ENCODE measurements around the gene TCF12. TPM values are rescaled to one million over a fixed set of nuclear protein-coding genes. Genes with fewer than 3 reads are reported as not detected.

TCF12 gene
- total and polyA plus RNA-seq, 2 donors (not counting 3 experiments of a cell fraction or from before 2014, with no cell fraction given), result 72.1 to 133 TPM

DNA sequence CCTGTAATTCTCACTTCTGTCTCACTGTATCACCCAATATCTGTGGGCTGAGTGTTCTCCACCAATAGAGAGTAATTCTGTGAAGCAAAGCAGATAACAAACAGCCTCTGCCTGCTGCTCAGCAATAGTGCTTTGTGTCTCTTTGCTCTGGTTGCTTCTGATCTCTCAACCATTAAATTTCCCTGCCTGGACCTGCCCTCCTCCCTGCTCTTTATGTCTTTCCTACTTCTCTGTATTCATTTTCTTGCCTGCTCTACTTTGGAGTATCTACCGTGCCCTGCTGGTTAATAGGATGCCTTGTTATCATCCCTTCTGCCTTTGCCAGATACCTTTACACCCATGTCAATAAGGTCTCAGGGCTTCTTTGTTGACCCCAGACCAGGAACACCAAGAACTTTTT is 355.0 kb downstream of the TCF12 start:
- Histone ChIP-seq H3K9me1 (replicated peaks; ENCODE audit: control insufficient read depth, extremely low read depth, insufficient read depth, low read length) (peaks cover 3% of the 10 kb centered on the region), H3K9ac (replicated peaks; ENCODE audit: extremely low read depth, insufficient read depth, low read length) (no peak overlapping the region), H3K27me3 (ENCODE audit: control insufficient read depth in 2 of 2, insufficient read depth in 2 of 2, low read length in 2 of 2) (no peaks in the 10 kb centered on the region), H3K27ac (ENCODE audit: insufficient read depth, low read depth, low read length) (no peak overlapping the region), H3K4me1 (ENCODE audit: control insufficient read depth, extremely low read depth, insufficient read depth, low read length) (no peaks in the 10 kb centered on the region), H3K9me3 (replicated peaks; ENCODE audit: control insufficient read depth, insufficient read depth, low read length) (no peaks in the 10 kb centered on the region), H2AFZ (ENCODE audit: low read depth, low read length) (no peak overlapping the region), H3K4me2 (ENCODE audit: insufficient read depth, low read length) (no peak overlapping the region), H4K20me1 (replicated peaks; ENCODE audit: control insufficient read depth, extremely low read depth, insufficient read depth, low read length) (no peaks in the 10 kb centered on the region), H3K4me3 (replicated peaks in 1 of 3; ENCODE audit: insufficient read depth in 1 of 3, low read depth in 1 of 3, low read length in 3 of 3) (no peak overlapping the region), H3K79me2 (ENCODE audit: control insufficient read depth, insufficient read depth, low read length) (no peaks in the 10 kb centered on the region), H3K36me3 (ENCODE audit: control insufficient read depth in 2 of 2, extremely low read depth in 1 of 2, insufficient read depth in 2 of 2, low read length in 2 of 2) (peaks cover 4 to 8% of the 10 kb centered on the region in 2 experiments)
- ChIA-PET POLR2A (no interaction called here), CTCF (no interaction called here)
- DNase-seq (ENCODE audit: low read depth, low spot score) (no peak), FAIRE-seq (no peak)
- dilution Hi-C loops (cut with MboI; ENCODE audit: extremely low pct_ligation_motif_present, low sequenced_read_pairs), result no loop called here
- intact Hi-C loops (cut with micrococcal nuclease), result no loop called here
- no TSS peak for BruUV-seq (replicated peaks)
- TF ChIP-seq, protein P1, sequence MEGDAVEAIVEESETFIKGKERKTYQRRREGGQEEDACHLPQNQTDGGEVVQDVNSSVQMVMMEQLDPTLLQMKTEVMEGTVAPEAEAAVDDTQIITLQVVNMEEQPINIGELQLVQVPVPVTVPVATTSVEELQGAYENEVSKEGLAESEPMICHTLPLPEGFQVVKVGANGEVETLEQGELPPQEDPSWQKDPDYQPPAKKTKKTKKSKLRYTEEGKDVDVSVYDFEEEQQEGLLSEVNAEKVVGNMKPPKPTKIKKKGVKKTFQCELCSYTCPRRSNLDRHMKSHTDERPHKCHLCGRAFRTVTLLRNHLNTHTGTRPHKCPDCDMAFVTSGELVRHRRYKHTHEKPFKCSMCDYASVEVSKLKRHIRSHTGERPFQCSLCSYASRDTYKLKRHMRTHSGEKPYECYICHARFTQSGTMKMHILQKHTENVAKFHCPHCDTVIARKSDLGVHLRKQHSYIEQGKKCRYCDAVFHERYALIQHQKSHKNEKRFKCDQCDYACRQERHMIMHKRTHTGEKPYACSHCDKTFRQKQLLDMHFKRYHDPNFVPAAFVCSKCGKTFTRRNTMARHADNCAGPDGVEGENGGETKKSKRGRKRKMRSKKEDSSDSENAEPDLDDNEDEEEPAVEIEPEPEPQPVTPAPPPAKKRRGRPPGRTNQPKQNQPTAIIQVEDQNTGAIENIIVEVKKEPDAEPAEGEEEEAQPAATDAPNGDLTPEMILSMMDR (IDR thresholded peaks at IDR 0.05; ENCODE audit: extremely low read depth in 1 of 2, insufficient read depth in 1 of 2, low read depth in 1 of 2, low read length in 2 of 2), result no peak
- TF ChIP-seq, protein P2, sequence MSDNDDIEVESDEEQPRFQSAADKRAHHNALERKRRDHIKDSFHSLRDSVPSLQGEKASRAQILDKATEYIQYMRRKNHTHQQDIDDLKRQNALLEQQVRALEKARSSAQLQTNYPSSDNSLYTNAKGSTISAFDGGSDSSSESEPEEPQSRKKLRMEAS (IDR thresholded peaks at IDR 0.05; ENCODE audit: insufficient read depth, insufficient read length), result no peak
- TF ChIP-seq MYC (IDR thresholded peaks at IDR 0.05; ENCODE audit: low read depth, low read length) (no peak), GATA2 (IDR thresholded peaks at IDR 0.05; ENCODE audit: insufficient read depth, insufficient read length, low read depth, low read length) (no peak)

DNA sequence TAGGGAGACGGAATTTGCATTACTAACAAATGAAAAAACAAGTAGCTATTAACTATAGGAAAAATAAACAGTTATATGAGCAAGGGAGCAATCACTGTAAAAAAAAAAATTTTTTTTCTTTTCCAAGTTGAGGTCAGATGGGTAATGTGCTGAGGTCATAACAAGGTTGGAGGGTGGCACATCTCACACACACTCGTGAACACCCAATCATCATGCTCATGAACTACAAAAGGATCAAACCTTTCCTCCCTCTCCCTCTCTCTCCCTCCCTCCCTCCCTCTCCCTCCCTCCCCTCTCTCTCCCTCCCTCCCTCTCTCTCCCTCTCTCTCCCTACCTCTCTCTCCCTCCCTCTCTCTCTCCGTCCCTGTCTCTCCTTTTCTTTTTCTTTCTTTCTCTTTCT is 360.0 kb downstream of the TCF12 start:
- Histone ChIP-seq H3K9ac (replicated peaks; ENCODE audit: extremely low read depth, insufficient read depth, low read length) (no peak overlapping the region), H3K27ac (ENCODE audit: insufficient read depth, low read depth, low read length) (no peak overlapping the region), H2AFZ (ENCODE audit: low read depth, low read length) (no peak overlapping the region), H4K20me1 (replicated peaks; ENCODE audit: control insufficient read depth, extremely low read depth, insufficient read depth, low read length) (no peaks in the 10 kb centered on the region), H3K4me3 (replicated peaks in 1 of 3; ENCODE audit: insufficient read depth in 1 of 3, low read depth in 1 of 3, low read length in 3 of 3) (no peak overlapping the region), H3K9me1 (replicated peaks; ENCODE audit: control insufficient read depth, extremely low read depth, insufficient read depth, low read length) (no peaks in the 10 kb centered on the region), H3K9me3 (replicated peaks; ENCODE audit: control insufficient read depth, insufficient read depth, low read length) (no peaks in the 10 kb centered on the region), H3K27me3 (ENCODE audit: control insufficient read depth in 2 of 2, insufficient read depth in 2 of 2, low read length in 2 of 2) (no peaks in the 10 kb centered on the region), H3K4me1 (ENCODE audit: control insufficient read depth, extremely low read depth, insufficient read depth, low read length) (no peaks in the 10 kb centered on the region), H3K36me3 (ENCODE audit: control insufficient read depth in 2 of 2, extremely low read depth in 1 of 2, insufficient read depth in 2 of 2, low read length in 2 of 2) (peaks cover 3 to 15% of the 10 kb centered on the region in 2 experiments), H3K79me2 (ENCODE audit: control insufficient read depth, insufficient read depth, low read length) (no peaks in the 10 kb centered on the region), H3K4me2 (ENCODE audit: insufficient read depth, low read length) (no peak overlapping the region)
- FAIRE-seq (no peak), DNase-seq (ENCODE audit: low read depth, low spot score) (no peak)
- intact Hi-C loops (cut with micrococcal nuclease) (no loop called here), dilution Hi-C loops (cut with MboI; ENCODE audit: extremely low pct_ligation_motif_present, low sequenced_read_pairs) (no loop called here)
- ChIA-PET POLR2A (no interaction called here), CTCF (interaction anchor here (1.2 to 2.0 kb wide), 3 partner anchors 9 to 131 kb away, joined by 3 to 6 read pairs (median 5); no protein-coding TSS in a partner anchor)
- no TSS peak for BruUV-seq (replicated peaks)
- TF ChIP-seq, protein P2 (IDR thresholded peaks at IDR 0.05; ENCODE audit: insufficient read depth, insufficient read length), result no peak
- no peak for TF ChIP-seq FOS (IDR thresholded peaks at IDR 0.05; ENCODE audit: borderline replicate concordance, insufficient read depth, low read length)
